Measurements from ENCODE around the gene CMTM7. TPM values are rescaled to one million over a fixed set of nuclear protein-coding genes. Genes with fewer than 3 reads are reported as not detected.

The CMTM7 gene
- total and polyA plus RNA-seq, 2 of the 13 experiments (the other 11 are each of a cell fraction or from before 2014, with no cell fraction given) = 20.9 to 21.4 TPM

DNA sequence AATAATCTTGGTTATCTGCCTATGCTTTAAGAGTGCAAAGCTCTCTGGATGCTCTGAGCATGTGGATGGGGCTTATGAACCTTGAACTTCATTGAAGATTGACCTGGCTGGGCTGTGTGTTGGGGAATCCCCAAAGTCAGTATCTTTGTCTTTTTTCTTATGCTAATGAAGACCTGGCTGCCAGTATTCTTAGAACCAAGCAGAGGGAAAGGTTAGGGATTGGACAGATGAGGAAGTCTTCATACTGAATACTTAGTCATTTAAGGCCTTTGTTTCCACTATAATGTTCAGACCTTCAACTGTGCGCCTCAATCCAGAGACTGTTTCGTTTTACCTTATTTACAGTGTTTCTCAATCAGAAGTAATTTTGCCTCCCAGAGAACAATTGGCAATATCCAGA is 42.5 kb upstream of the CMTM7 start (continued):
- TF ChIP-seq, protein P1, sequence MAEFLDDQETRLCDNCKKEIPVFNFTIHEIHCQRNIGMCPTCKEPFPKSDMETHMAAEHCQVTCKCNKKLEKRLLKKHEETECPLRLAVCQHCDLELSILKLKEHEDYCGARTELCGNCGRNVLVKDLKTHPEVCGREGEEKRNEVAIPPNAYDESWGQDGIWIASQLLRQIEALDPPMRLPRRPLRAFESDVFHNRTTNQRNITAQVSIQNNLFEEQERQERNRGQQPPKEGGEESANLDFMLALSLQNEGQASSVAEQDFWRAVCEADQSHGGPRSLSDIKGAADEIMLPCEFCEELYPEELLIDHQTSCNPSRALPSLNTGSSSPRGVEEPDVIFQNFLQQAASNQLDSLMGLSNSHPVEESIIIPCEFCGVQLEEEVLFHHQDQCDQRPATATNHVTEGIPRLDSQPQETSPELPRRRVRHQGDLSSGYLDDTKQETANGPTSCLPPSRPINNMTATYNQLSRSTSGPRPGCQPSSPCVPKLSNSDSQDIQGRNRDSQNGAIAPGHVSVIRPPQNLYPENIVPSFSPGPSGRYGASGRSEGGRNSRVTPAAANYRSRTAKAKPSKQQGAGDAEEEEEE (CRISPR knock-in tag; IDR thresholded peaks at IDR 0.05; ENCODE audit: borderline replicate concordance) = no peak
- no peak for TF ChIP-seq KMT2B (CRISPR knock-in tag; IDR thresholded peaks at IDR 0.05)
- TF ChIP-seq ZNF530 (CRISPR knock-in tag; IDR thresholded peaks at IDR 0.05; ENCODE audit: low read depth) = no peak
- TF ChIP-seq ZNF768 (CRISPR knock-in tag; IDR thresholded peaks at IDR 0.05) = no peak
- no peak for TF ChIP-seq HNRNPUL1 (IDR thresholded peaks at IDR 0.05; ENCODE audit: low read depth, low read length)
- TF ChIP-seq, protein P2, sequence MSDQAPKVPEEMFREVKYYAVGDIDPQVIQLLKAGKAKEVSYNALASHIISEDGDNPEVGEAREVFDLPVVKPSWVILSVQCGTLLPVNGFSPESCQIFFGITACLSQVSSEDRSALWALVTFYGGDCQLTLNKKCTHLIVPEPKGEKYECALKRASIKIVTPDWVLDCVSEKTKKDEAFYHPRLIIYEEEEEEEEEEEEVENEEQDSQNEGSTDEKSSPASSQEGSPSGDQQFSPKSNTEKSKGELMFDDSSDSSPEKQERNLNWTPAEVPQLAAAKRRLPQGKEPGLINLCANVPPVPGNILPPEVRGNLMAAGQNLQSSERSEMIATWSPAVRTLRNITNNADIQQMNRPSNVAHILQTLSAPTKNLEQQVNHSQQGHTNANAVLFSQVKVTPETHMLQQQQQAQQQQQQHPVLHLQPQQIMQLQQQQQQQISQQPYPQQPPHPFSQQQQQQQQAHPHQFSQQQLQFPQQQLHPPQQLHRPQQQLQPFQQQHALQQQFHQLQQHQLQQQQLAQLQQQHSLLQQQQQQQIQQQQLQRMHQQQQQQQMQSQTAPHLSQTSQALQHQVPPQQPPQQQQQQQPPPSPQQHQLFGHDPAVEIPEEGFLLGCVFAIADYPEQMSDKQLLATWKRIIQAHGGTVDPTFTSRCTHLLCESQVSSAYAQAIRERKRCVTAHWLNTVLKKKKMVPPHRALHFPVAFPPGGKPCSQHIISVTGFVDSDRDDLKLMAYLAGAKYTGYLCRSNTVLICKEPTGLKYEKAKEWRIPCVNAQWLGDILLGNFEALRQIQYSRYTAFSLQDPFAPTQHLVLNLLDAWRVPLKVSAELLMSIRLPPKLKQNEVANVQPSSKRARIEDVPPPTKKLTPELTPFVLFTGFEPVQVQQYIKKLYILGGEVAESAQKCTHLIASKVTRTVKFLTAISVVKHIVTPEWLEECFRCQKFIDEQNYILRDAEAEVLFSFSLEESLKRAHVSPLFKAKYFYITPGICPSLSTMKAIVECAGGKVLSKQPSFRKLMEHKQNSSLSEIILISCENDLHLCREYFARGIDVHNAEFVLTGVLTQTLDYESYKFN (CRISPR knock-in tag; conservative IDR thresholded peaks at IDR 0.05) = peak; percentile 48
- TF ChIP-seq HMG20B (CRISPR knock-in tag; conservative IDR thresholded peaks at IDR 0.05) = no peak
- no peak for TF ChIP-seq NR2C2 (CRISPR knock-in tag; IDR thresholded peaks at IDR 0.05; ENCODE audit: borderline replicate concordance)
- no peak for TF ChIP-seq ZNF253 (CRISPR knock-in tag; IDR thresholded peaks at IDR 0.05; ENCODE audit: borderline replicate concordance)
- TF ChIP-seq TBL1XR1 (IDR thresholded peaks at IDR 0.05; ENCODE audit: borderline replicate concordance, low read length, partially characterized antibody) = no peak
- TF ChIP-seq, protein P3, sequence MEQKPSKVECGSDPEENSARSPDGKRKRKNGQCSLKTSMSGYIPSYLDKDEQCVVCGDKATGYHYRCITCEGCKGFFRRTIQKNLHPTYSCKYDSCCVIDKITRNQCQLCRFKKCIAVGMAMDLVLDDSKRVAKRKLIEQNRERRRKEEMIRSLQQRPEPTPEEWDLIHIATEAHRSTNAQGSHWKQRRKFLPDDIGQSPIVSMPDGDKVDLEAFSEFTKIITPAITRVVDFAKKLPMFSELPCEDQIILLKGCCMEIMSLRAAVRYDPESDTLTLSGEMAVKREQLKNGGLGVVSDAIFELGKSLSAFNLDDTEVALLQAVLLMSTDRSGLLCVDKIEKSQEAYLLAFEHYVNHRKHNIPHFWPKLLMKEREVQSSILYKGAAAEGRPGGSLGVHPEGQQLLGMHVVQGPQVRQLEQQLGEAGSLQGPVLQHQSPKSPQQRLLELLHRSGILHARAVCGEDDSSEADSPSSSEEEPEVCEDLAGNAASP (CRISPR knock-in tag; IDR thresholded peaks at IDR 0.05; ENCODE audit: borderline replicate concordance) = no peak
- no peak for TF ChIP-seq PHB2 (IDR thresholded peaks at IDR 0.05; ENCODE audit: partially characterized antibody)
- TF ChIP-seq MIXL1 (CRISPR knock-in tag; IDR thresholded peaks at IDR 0.05) = no peak
- TF ChIP-seq, protein P4, sequence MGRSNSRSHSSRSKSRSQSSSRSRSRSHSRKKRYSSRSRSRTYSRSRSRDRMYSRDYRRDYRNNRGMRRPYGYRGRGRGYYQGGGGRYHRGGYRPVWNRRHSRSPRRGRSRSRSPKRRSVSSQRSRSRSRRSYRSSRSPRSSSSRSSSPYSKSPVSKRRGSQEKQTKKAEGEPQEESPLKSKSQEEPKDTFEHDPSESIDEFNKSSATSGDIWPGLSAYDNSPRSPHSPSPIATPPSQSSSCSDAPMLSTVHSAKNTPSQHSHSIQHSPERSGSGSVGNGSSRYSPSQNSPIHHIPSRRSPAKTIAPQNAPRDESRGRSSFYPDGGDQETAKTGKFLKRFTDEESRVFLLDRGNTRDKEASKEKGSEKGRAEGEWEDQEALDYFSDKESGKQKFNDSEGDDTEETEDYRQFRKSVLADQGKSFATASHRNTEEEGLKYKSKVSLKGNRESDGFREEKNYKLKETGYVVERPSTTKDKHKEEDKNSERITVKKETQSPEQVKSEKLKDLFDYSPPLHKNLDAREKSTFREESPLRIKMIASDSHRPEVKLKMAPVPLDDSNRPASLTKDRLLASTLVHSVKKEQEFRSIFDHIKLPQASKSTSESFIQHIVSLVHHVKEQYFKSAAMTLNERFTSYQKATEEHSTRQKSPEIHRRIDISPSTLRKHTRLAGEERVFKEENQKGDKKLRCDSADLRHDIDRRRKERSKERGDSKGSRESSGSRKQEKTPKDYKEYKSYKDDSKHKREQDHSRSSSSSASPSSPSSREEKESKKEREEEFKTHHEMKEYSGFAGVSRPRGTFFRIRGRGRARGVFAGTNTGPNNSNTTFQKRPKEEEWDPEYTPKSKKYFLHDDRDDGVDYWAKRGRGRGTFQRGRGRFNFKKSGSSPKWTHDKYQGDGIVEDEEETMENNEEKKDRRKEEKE (IDR thresholded peaks at IDR 0.05) = no peak
